DND-41 (cell line): ENCODE results near the gene NECTIN2.

Experiments used
- EZH2 ChIP-seq: IDR thresholded peaks from 3 replicates; pipeline ENCODE4 v1.6.1; 2012; ENCODE audit warnings: borderline replicate concordance, low read depth, mild to moderate bottlenecking, moderate library complexity, low read length, inconsistent platforms; ENCODE audit not compliant: severe bottlenecking
- TF ChIP-seq, protein P1 (sequence below): IDR thresholded peaks from 2 replicates; pipeline ENCODE4 v1.5.1; 2012; ENCODE audit warnings: borderline replicate concordance, low read length, moderate library complexity, mild to moderate bottlenecking; ENCODE audit not compliant: poor library complexity, severe bottlenecking; ENCODE audit errors: extremely low read depth

DNA sequence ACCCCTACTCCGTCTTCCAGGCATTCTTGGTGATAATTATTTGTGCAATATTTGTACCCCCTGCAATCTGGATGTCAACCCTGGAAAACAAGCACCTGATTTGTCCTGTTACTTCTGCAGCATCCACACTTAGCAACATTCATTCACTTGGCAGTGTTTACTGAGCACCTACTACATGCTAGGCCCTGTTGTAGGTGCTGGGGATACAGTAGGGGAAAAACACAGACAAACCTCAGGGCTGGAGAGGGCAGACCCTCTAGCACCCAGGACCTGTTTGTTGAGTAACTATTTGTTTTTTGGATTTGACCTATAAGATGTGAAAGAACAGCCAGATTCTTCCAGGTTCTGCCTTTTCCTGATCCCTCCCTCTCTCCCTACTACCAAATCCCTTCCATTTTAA lies 9.5 kb downstream of the NECTIN2 start:
- TF ChIP-seq, protein P1, sequence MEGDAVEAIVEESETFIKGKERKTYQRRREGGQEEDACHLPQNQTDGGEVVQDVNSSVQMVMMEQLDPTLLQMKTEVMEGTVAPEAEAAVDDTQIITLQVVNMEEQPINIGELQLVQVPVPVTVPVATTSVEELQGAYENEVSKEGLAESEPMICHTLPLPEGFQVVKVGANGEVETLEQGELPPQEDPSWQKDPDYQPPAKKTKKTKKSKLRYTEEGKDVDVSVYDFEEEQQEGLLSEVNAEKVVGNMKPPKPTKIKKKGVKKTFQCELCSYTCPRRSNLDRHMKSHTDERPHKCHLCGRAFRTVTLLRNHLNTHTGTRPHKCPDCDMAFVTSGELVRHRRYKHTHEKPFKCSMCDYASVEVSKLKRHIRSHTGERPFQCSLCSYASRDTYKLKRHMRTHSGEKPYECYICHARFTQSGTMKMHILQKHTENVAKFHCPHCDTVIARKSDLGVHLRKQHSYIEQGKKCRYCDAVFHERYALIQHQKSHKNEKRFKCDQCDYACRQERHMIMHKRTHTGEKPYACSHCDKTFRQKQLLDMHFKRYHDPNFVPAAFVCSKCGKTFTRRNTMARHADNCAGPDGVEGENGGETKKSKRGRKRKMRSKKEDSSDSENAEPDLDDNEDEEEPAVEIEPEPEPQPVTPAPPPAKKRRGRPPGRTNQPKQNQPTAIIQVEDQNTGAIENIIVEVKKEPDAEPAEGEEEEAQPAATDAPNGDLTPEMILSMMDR, result no peak
- TF ChIP-seq EZH2, result no peak
